ENCODE data around the gene SYCP2. TPM values are rescaled to one million over a fixed set of nuclear protein-coding genes. Genes with fewer than 3 reads are reported as not detected.
"Not testable (repeated sequence)": the region's sequence is repeated elsewhere in the genome, so short reads cannot be mapped to it uniquely, and the experiment has no call there.

Gene SYCP2
- total RNA-seq, 1 donor from 2014 or later, result 60.9 TPM

DNA sequence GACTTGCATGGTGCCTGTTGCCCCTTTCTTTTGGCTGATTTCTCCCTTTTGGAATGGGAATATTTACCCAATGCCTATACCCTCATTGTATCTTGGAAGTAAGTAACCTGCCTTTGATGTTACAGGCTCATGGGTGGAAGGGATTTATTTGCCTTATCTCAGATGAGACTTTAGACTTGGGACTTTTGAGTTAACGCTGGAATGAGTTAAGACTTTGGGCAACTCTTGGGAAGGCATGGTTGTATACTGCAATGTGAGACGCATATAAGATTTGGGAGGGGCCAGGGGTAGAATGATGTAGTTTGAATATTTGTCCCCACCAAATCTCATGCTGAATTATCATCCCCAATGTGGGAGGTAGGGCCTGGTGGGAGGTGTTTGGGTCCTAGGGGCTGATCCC lies 75.5 kb downstream of the SYCP2 start:
- Histone ChIP-seq H3K4me1 (no peaks in the 10 kb centered on the region), H3K4me3 (no peak overlapping the region), H3K9me3 (peaks cover 0 to 5% of the 10 kb centered on the region in 2 donors), H3K36me3 (no peaks in the 10 kb centered on the region), H3K27ac (no peak overlapping the region), H3K27me3 (no peaks in the 10 kb centered on the region)
- no peak for DNase-seq (ENCODE audit: low spot score in 2 of 2)
- TF ChIP-seq, protein P1, sequence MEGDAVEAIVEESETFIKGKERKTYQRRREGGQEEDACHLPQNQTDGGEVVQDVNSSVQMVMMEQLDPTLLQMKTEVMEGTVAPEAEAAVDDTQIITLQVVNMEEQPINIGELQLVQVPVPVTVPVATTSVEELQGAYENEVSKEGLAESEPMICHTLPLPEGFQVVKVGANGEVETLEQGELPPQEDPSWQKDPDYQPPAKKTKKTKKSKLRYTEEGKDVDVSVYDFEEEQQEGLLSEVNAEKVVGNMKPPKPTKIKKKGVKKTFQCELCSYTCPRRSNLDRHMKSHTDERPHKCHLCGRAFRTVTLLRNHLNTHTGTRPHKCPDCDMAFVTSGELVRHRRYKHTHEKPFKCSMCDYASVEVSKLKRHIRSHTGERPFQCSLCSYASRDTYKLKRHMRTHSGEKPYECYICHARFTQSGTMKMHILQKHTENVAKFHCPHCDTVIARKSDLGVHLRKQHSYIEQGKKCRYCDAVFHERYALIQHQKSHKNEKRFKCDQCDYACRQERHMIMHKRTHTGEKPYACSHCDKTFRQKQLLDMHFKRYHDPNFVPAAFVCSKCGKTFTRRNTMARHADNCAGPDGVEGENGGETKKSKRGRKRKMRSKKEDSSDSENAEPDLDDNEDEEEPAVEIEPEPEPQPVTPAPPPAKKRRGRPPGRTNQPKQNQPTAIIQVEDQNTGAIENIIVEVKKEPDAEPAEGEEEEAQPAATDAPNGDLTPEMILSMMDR (IDR thresholded peaks at IDR 0.05), result no peak
- intact Hi-C loops (cut with DNase I), result no loop called here

DNA sequence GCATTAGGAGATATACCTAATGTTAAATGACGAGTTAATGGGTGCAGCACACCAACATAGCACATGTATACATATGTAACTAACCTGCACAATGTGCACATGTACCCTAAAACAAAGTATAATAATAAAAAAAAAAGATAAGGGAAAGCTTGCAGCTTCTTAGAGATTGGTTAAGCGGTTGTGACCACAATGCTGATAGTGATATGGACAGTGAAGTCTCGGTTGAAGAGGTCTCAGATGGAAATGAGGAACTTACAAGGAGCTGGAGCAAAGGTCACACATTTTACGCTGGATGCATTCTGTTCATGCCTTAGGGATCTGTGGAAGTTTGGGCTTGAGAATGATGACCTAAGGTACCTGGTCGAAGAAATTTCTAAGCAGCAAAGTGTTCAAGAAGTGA lies 76.5 kb downstream of the SYCP2 start:
- DNase-seq (ENCODE audit: low spot score in 2 of 2); H3K9me3 ChIP-seq; intact Hi-C loops (cut with DNase I); H3K36me3 ChIP-seq; H3K27ac ChIP-seq; H3K4me1 ChIP-seq; H3K4me3 ChIP-seq; H3K27me3 ChIP-seq: not testable (repeated sequence)

DNA sequence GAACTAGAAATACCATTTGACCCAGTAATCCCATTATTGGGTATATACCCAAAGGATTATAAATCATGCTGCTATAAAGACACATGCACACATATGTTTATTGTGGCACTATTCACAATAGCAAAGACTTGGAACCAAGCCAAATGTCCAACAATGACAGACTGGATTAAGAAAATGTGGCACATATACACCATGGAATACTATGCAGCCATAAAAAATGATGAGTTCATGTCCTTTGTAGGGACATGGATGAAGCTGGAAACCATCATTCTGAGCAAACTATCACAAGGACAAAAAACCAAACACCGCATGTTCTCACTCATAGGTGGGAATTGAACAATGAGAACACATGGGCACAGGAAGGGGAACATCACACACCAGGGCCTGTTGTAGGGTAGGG lies 76.9 kb downstream of the SYCP2 start:
- H3K27me3 ChIP-seq; H3K36me3 ChIP-seq; H3K4me1 ChIP-seq; DNase-seq (ENCODE audit: low spot score in 2 of 2); H3K27ac ChIP-seq; intact Hi-C loops (cut with DNase I); H3K4me3 ChIP-seq; H3K9me3 ChIP-seq: not testable (repeated sequence)

DNA sequence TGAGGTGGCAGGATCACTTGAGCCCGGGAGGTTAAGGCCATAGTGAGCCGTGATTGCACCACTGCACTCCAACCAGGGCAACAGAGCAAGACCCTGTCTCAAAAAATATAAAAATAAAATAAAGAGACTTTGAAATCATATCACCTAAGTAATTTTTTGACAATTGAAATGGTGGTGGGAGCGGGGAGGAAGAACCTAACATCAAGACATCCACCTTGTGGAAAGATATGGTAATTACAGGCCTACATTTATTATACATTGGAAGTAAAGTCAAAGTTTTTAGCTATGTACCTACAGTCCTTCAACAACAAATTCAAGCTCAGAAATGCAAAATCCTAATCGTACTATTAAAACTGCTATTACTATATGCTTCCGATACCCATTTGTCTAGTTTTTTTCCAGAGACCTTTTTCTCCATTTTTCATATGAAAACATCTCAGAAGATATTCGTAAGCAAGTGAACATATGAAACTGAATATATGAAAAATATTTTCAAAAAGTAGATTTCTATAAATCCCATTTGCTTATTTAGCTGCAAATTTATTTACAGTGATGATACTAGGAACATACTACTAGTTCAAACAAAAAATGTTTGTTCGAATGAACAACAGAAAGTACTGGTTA lies 83.3 kb downstream of the SYCP2 start:
- no peak for DNase-seq (ENCODE audit: low spot score in 2 of 2)
- H3K36me3 ChIP-seq, result no peaks in the 10 kb centered on the region
- H3K27me3 ChIP-seq, result no peaks in the 10 kb centered on the region
- H3K27ac ChIP-seq, result no peak overlapping the region
- TF ChIP-seq, protein P1 (IDR thresholded peaks at IDR 0.05), result peak in 2 of 3 experiments; percentile 20 to 46
- H3K9me3 ChIP-seq, result no peaks in the 10 kb centered on the region
- H3K4me3 ChIP-seq, result no peak overlapping the region
- no peaks in the 10 kb centered on the region for H3K4me1 ChIP-seq
- intact Hi-C loops (cut with DNase I), result no loop called here

DNA sequence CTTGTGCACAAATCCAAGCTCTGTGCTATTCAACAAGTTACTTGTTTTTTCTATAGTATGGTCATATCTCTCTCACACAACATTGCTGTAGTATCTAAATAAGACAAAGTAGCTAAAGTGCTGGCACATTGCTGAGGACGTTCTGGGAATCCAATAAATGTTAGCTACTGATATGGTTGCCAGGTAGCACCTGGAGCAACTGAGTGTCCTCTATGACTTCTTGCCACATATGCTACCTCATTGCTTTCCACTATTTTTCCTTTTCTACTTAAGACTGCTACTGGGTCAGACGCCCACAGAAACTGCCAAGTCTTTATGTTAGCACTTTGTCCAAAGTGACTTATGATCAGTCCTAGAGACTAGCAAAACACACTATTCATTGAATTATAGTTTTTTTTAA lies 85.3 kb downstream of the SYCP2 start:
- Histone ChIP-seq H3K4me3 (no peak overlapping the region), H3K9me3 (no peaks in the 10 kb centered on the region), H3K4me1 (no peaks in the 10 kb centered on the region), H3K27me3 (no peaks in the 10 kb centered on the region), H3K36me3 (no peaks in the 10 kb centered on the region), H3K27ac (no peak overlapping the region)
- DNase-seq (ENCODE audit: low spot score in 2 of 2), result no peak
- TF ChIP-seq, protein P1 (IDR thresholded peaks at IDR 0.05), result no peak
- intact Hi-C loops (cut with DNase I), result no loop called here

DNA sequence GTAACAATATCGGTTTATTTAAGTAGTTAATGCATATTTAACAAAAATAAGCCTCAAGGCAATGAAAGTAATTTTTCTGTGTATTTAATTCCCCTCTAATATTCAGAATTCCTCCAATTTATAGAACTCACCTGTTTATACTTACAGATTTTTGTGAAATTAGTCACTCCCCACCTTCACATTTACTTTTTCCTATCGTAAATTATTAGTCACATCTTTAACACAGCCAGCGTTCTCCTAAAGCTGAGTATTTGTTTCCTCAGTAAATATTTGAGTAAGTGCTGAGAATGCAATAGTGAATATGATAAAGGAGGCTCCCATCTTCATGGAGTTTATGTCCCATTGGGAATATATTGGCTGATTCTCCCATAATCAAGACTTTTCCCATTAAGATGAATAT lies 88.0 kb downstream of the SYCP2 start:
- H3K4me1 ChIP-seq, result no peaks in the 10 kb centered on the region
- no peaks in the 10 kb centered on the region for H3K9me3 ChIP-seq
- no peaks in the 10 kb centered on the region for H3K27me3 ChIP-seq
- H3K4me3 ChIP-seq, result no peak overlapping the region
- no peak overlapping the region for H3K27ac ChIP-seq
- no peaks in the 10 kb centered on the region for H3K36me3 ChIP-seq
- no peak for DNase-seq (ENCODE audit: low spot score in 2 of 2)
- TF ChIP-seq, protein P1 (IDR thresholded peaks at IDR 0.05), result no peak
- intact Hi-C loops (cut with DNase I), result no loop called here

DNA sequence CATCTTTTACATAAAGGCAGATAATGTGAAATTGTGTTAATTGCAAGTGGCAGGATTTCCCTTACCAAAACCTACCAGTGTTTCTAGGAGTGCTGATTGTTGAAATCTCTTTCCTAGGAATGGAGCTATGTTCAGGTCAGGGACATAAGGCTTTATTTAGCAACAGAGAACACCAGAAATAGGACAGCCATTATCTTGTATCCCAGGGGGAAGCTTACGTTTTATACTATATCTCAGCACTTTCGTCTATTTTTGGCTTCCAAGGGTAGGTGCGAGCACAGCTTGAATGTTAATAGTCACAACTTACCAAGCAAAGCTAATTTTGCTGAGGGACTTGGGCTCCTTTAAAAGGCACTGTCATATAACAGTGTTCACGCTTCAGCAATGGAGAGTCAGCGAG lies 94.0 kb downstream of the SYCP2 start:
- Histone ChIP-seq H3K27ac (no peak overlapping the region), H3K36me3 (no peaks in the 10 kb centered on the region), H3K4me1 (peaks cover 0 to 10% of the 10 kb centered on the region in 2 donors), H3K27me3 (no peaks in the 10 kb centered on the region), H3K4me3 (no peak overlapping the region), H3K9me3 (no peaks in the 10 kb centered on the region)
- intact Hi-C loops (cut with DNase I), result no loop called here
- DNase-seq (ENCODE audit: low spot score in 2 of 2), result no peak
- TF ChIP-seq, protein P1 (IDR thresholded peaks at IDR 0.05), result no peak
